GM19351 (cell line): ENCODE measurements around the gene TRAM2.

Experiments
- ATAC-seq: cut with Tn5 transposase; IDR thresholded peaks from one replicate; pipeline ENCODE4 v1.9.1; 2021; ENCODE audit warnings: mild to moderate bottlenecking, moderate library complexity; ENCODE audit not compliant: unreplicated experiment

The TRAM2 gene

GRCh38 chr6:52534363-52534762, 42.5 kb downstream of the TRAM2 start:
- no peak for ATAC-seq

GRCh38 chr6:52533491-52533890, 43.4 kb downstream of the TRAM2 start:
- ATAC-seq = no peak

GRCh38 chr6:52532457-52532856, 44.4 kb downstream of the TRAM2 start:
- no peak for ATAC-seq

GRCh38 chr6:52531834-52532233, 45.0 kb downstream of the TRAM2 start:
- ATAC-seq = no peak

- ATAC-seq = no peak
Observed at GRCh38 chr6:52531396-52531795, 45.5 kb downstream of the TRAM2 start.

- ATAC-seq = no peak
Observed at GRCh38 chr6:52530351-52530750, 46.5 kb downstream of the TRAM2 start.

- peak; percentile 65 for ATAC-seq
Observed at GRCh38 chr6:52529311-52529710, 47.5 kb downstream of the TRAM2 start.

GRCh38 chr6:52527436-52527835, 49.4 kb downstream of the TRAM2 start:
- no peak for ATAC-seq

GRCh38 chr6:52526634-52527033, 50.2 kb downstream of the TRAM2 start:
- ATAC-seq = no peak

GRCh38 chr6:52524918-52525317, 51.9 kb downstream of the TRAM2 start:
- no peak for ATAC-seq

- no peak for ATAC-seq
Observed at GRCh38 chr6:52523378-52524142, 53.3 kb downstream of the TRAM2 start.

- no peak for ATAC-seq
Observed at GRCh38 chr6:52522655-52523054, 54.2 kb downstream of the TRAM2 start.

- no peak for ATAC-seq
Observed at GRCh38 chr6:52522151-52522626, 54.7 kb downstream of the TRAM2 start.

GRCh38 chr6:52519618-52520017, 57.2 kb downstream of the TRAM2 start:
- ATAC-seq = no peak

GRCh38 chr6:52518279-52518945, 58.4 kb downstream of the TRAM2 start:
- no peak for ATAC-seq

- peak; percentile 99 for ATAC-seq
Observed at GRCh38 chr6:52517502-52518278, 59.2 kb downstream of the TRAM2 start.

GRCh38 chr6:52516943-52517342, 59.9 kb downstream of the TRAM2 start:
- ATAC-seq = no peak

GRCh38 chr6:52516269-52516668, 60.6 kb downstream of the TRAM2 start:
- no peak for ATAC-seq

GRCh38 chr6:52515219-52515960, 61.5 kb downstream of the TRAM2 start:
- ATAC-seq = no peak

GRCh38 chr6:52514514-52514913, 62.3 kb downstream of the TRAM2 start:
- ATAC-seq = no peak

GRCh38 chr6:52513896-52514295, 63.0 kb downstream of the TRAM2 start:
- no peak for ATAC-seq
